DMS79 treated with DMSO at 0.1 percent for 48 hours (cell line): ENCODE data around the gene C9orf78.

Experiments
- DNase-seq: peaks from one replicate; lab custom pipeline; 2025; lab: John Stamatoyannopoulos, UW

C9orf78 gene

GRCh38 chr9:129835128-129835859, at the start of gene C9orf78, which contains the start of gene USP20:
Gene C9orf78, minus strand, starts transcription at chr9:129835275. Its CDS starts 54 bp downstream, at chr9:129835221.
Gene USP20, plus strand, starts transcription at chr9:129835458. Its CDS starts 17,098 bp downstream, at chr9:129852556.
- peak; percentile 93 for DNase-seq

GRCh38 chr9:129884220-129885017, 49.3 kb upstream of the C9orf78 start:
- DNase-seq = peak; percentile 92

- no peak for DNase-seq
Observed at GRCh38 chr9:129881547-129882324, 46.7 kb upstream of the C9orf78 start.

GRCh38 chr9:129880654-129881546, 45.8 kb upstream of the C9orf78 start:
- no peak for DNase-seq

DNA sequence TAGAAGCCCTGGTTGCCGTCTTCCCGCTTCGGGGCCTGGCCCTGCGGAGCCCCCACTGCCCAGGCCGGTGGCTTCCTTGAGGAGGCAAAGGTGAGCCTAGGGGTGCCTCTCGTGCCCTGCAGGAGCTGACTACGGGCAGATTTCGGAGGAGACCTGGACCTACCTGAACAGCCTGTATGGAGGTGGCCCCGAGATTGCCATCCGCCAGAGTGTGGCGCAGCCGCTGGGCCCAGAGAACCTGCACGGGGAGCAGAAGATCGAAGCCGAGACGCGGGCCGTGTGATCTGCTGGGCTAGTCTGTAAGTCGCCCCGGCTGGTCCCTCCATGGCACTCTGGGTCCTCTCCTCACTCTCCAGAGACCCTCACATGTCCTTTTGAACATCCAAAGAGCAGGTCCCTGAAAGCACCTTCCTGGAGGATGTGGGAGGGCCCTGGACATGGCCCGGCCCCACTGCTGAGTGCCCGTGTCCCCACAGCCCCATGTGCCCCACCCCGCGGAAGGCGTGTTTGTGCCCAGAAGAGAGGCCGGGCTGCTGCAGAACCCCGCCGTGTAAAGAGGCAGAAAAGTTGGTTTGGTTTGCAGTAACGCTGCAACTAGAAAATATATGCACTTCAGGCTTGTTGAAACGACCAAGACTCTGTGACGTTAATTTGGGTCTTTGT, 45.0 kb upstream of the C9orf78 start:
- DNase-seq = no peak

- DNase-seq = no peak
Observed at GRCh38 chr9:129879103-129879699, 44.1 kb upstream of the C9orf78 start.

GRCh38 chr9:129878291-129878690, 43.2 kb upstream of the C9orf78 start:
- no peak for DNase-seq

GRCh38 chr9:129876815-129877214, 41.7 kb upstream of the C9orf78 start:
- no peak for DNase-seq

DNA sequence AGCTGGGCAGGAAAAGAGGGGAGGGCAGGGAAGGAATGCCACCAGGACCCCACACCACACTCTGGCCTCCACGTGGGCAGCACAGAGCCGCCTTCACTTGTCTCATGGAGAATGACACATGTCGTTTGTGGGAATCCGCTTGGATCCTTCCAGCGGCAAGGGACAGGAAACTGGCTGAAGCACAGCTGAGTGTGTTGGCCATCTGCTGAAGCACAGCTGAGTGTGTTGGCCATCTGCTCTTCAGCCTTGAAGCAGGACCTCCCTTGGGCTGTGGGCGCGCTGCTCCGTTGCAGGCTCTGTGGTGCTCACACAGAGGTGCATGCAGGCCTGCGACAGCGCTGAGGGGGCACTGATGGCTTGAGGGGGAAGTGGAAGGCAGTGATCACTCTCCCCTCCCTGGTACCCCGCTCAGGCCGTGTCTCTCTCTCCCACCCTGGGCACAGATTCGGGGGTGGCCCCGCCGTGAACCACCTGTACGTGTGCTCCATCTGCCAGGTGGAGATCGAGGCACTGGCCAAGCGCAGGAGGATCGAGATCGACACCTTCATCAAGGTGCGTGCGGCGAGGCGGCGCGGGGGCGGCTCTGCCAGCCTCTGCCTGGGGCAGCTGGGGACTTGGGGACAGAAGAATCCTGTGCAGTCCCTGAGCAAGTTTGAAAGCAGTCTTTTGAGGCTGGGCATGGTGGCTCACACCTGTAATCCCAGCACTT, 40.8 kb upstream of the C9orf78 start:
- DNase-seq = no peak

GRCh38 chr9:129875181-129875611, 40.1 kb upstream of the C9orf78 start:
- no peak for DNase-seq

- DNase-seq = no peak
Observed at GRCh38 chr9:129874261-129875101, 39.4 kb upstream of the C9orf78 start.

DNA sequence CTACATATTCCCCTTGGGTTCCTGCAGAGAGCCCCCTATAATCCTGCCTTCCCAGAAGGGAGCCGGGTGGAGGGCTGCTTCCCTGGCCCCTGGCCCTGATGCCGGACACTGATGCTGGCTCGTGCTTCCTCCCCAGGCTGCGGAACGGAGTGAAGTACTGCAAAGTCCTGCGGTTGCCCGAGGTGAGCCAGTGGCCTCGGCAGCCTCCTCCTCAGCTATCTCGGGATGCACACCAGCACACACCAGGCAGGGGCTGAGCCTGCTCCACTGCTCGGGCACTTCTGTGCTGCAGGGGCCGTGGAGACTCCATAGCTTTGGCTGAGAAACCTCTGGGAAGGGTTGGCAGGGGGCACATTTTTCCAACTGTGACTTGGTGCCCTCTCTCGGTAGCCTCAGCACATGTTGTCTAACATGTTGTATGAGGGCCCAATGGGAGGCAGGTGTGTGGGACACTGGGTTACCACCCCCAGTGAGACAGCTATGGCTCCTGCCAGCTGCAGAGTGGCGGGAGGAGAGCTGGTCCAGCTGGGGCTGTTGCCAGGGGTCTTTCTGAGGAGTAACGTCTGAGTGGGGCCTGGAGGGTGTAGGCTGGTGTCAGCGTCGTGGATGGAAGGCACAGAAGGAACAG, 38.6 kb upstream of the C9orf78 start:
- no peak for DNase-seq

DNA sequence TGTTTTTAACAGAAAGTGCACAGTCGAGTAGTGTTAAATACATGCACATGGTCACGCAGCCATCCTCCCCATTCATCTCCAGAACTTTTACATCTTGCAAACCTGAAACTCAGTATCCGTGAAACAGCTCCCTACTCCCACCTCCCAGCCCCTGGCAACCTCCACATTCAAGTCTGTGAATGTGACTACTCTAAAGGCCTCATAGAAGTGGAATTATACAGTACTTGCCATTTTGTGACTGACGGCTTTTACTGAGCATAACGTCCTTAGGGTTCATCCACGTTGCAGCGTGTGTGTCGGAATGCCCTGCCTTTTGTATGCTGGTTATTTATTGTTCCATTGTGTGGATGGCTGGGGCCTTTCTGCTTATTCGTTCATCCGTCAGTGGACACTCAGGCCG, 36.0 kb upstream of the C9orf78 start:
- DNase-seq = no peak

GRCh38 chr9:129869585-129870501, 34.8 kb upstream of the C9orf78 start:
- DNase-seq = no peak

GRCh38 chr9:129868872-129869486, 33.9 kb upstream of the C9orf78 start:
- no peak for DNase-seq

DNA sequence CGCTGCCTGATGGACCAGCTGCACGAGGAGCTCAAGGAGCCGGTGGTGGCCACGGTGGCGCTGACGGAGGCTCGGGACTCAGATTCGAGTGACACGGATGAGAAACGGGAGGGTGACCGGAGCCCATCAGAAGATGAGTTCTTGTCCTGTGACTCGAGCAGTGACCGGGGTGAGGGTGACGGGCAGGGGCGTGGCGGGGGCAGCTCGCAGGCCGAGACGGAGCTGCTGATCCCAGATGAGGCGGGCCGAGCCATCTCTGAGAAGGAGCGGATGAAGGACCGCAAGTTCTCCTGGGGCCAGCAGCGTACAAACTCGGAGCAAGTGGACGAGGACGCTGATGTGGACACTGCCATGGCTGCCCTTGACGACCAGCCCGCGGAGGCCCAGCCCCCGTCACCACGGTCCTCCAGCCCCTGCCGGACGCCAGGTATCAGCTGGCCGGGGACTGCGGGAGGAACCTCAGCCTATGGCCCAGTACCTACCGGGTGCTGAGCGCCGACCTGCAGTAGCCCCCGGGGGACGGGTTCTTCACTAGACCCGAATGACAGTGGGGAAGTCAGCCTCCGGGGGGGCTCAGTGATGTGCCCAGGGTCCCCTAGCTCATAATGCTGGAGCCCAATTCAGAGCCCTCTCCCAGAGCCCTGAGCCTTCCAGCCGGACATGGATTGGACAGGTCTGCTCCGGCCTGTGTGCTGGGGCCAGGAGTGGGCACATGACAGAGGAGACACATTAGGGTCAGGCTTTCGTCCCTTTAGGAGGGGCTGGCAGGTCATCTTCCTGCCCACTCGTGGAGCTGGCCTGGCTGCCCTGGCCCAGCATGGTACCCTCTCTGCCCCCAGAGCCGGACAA, 33.2 kb upstream of the C9orf78 start:
- no peak for DNase-seq
